ENCODE results near the gene SLC13A2.
"Not testable (repeated sequence)": the region's sequence is repeated elsewhere in the genome, so short reads cannot be mapped to it uniquely, and the experiment has no call there.

The SLC13A2 gene

DNA sequence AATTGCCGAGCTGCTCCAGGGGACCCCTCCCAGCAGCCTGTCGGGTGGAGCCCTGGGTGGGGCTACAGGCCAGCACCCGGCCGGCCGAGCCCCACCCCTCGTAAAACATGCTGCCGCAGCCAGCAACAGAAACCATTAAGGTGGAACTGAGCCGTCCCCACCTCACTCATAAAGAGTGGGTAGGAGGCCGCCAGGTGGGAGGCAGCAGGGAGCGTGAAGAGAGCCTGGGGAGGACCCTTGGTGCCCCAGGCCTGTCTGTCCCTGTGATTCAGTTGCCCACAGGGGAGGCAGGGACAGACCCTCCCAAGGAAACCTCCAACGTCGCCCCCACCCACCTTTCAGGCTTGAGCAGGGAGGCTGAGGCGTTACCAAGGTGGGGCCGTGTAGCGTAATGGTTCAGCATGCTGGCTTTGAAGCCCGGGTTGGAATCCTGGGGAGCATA, 41.1 kb downstream of the SLC13A2 start:
- no peak for DNase-seq (ENCODE audit: low spot score)

DNA sequence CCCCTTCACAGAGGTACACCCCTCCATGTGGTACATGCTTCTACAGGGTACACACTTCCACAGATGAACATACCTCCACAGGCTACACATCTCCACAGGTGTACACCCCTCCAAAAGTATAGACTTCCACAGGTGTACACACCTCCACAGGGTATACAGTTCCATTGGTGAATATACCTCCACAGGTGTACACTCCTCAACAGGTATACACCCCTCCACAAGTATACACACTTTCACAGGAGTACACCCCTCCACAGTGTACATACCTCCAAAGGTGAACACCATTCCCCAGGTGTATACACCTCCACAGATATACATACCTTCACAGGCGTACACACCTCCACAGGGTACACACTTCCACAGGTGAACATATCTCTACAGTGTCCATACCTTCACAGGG, 42.1 kb downstream of the SLC13A2 start:
- DNase-seq (ENCODE audit: low spot score) = no peak

DNA sequence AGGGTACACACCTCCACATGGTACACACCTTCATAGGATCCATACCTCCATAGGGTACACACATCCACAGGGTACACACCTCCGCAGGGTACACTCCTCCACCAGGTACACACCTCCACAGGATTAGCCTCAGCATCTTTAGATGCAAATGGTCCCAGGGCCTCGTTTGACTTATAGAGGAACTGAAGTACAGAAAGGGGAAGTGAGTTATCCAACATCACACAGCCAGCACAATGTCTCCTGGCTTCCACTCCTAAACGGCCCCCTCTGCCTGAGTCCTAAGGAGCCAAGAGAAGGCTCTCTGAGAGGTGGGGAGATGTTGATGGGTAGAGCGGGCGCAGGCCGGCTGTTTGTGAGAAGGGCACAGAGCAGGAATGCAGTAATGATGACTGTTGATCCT, 44.7 kb downstream of the SLC13A2 start:
- no peak for DNase-seq (ENCODE audit: low spot score)

DNA sequence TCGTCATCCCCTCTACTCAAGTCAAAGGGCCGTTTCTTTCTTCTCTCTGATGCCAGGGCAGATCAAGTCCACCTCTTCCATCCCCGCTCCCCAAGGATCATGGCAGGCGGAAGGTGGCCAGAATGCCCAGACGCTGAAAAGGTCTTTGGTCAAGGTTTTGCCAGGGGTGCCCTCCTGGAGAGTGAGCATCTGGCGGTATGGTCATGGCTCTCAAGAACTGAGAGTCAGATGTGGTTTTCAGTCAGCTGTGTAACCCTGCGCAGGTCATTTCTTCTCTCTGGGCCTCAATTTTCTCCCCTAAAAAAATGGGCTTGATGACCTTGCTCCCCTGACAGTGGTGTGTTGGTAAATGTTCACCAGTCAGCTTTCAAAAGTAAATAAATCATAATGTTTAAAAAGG, 45.1 kb downstream of the SLC13A2 start:
- no peak for DNase-seq (ENCODE audit: low spot score)

DNA sequence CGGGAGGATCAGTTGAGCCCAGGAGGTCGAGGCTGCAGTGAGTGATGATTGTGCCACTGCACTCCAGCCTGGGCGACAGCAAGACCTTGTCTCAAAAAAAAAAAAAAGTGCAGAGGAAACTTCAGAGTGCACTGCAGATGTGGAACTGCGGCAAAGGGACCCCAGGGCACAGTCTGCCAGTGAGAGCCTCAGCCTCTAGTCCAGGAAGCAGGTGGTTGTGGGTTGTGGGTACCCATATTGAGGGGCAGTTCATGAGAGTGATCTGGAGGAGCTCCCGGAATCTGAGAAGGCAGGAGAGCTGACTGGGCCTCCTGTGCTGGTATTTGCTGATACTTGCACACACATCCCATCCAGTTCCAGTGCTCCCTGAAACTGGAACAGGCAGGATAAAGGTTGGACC, 45.8 kb downstream of the SLC13A2 start:
- no peak for DNase-seq (ENCODE audit: low spot score)

DNA sequence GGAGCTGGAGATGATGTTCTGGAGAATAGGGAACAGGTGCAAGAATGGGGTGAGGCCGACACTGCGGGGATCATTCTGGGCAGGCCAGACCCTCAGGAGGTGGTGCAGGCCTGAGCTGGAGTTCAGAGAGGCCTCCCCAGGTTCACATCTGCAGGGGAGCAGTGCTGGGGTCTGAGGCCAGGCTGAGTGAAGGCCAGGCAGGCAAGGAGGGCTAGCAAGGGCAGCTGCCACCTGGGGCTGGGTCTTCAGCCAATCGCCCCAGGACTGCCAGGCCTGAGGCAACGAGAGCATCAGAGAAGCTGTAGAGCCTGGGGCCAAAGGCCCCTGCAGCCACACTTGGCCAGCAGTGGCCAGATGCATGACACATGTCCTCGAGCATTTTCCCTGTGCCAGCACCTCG, 47.2 kb downstream of the SLC13A2 start:
- DNase-seq (ENCODE audit: low spot score) = no peak

DNA sequence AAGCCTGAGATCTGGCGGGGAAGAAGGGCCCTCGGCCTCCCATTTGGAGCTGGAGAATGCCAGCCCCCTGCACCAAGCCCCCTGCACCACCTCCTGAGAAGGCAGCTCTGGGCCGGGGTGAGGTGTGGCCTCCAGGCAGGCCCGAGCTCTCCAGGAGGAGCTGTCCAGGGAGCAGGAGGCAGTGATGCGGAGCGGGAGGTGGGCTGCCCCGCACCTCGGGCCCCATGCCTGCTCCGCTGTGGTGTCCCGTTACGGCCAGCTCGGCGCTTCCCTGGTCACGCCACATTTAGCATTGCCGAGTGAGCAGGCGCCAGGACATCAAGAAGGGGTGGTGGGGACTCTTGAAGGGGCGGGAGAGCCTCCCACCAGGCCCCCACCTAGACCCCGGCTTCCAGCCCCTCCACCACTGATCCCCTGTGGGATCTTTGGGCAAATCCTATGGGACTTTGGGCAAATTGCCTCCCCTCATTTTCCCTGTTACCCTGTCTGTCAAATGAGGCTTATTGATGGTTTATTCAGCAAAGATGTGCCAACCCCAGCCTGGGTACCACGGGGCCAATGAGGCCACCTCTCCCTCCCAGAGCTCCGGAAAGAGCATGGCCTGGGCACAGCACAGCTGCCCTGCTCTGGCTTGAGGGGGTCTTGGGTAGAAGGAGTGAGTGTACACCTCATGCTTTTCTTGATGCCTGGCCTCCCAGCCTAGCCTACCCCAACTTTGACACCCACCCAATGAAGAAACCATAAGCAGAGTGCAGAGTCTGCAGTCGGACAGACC, 48.1 kb downstream of the SLC13A2 start:
- DNase-seq (ENCODE audit: low spot score) = no peak

DNA sequence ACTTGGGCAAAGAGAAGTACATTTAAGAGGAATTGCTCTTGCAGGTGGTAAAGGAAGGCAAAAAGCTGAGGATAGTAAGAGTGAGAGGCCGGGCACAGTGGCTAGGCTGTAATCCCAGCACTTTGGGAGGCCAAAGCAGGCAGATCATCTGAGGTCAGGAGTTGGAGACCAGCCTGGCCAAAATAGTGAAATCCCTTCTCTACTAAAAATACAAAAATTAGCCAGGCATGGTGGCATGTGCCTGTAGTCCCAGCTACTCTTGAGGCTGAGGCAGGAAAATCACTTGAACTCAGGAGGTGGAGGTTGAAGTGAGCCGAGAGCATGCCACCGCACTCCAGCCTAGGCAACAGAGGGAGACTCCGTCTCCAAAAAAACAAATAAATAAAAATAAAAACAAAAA, 48.8 kb downstream of the SLC13A2 start:
- not testable (repeated sequence) for DNase-seq (ENCODE audit: low spot score)

DNA sequence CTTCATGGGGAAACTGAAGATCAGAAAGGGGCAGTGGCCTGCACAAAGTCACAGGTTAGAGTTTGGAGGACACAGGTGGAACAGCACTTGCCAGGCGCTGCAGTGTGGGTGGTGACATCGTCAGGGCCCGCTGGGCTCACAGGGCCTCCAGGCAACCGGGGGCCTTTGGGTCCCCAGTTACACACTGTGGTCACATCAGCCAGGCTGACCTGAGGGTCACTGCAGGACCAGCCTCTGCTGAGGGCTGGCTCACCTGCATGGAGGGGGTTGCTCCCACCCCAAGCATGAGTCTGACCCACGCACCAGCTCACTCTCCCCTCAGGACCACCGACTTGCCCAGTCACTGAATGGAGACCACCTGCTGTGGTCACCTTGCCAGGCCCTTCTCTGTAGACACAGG, 49.7 kb downstream of the SLC13A2 start:
- no peak for DNase-seq (ENCODE audit: low spot score)

DNA sequence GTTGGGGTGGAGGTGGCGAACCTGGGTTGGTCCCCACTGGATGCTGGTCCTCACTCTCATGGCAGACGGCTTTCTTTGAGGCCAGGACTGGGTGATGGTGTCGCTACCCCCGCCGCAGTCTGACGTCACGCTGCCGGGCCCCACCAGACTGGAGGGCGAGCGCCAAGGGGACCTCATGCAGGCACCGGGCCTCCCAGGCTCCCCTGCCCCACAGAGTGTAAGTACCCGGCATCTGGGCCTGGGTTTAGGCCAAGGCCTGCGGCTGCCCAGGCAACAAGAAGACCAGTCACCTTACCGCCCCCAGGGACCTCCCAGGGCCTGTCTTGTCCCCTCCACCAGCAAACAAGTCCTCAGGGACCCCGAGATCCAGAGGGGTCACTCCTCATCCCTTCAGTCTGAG, 50.4 kb downstream of the SLC13A2 start:
- DNase-seq (ENCODE audit: low spot score) = no peak

DNA sequence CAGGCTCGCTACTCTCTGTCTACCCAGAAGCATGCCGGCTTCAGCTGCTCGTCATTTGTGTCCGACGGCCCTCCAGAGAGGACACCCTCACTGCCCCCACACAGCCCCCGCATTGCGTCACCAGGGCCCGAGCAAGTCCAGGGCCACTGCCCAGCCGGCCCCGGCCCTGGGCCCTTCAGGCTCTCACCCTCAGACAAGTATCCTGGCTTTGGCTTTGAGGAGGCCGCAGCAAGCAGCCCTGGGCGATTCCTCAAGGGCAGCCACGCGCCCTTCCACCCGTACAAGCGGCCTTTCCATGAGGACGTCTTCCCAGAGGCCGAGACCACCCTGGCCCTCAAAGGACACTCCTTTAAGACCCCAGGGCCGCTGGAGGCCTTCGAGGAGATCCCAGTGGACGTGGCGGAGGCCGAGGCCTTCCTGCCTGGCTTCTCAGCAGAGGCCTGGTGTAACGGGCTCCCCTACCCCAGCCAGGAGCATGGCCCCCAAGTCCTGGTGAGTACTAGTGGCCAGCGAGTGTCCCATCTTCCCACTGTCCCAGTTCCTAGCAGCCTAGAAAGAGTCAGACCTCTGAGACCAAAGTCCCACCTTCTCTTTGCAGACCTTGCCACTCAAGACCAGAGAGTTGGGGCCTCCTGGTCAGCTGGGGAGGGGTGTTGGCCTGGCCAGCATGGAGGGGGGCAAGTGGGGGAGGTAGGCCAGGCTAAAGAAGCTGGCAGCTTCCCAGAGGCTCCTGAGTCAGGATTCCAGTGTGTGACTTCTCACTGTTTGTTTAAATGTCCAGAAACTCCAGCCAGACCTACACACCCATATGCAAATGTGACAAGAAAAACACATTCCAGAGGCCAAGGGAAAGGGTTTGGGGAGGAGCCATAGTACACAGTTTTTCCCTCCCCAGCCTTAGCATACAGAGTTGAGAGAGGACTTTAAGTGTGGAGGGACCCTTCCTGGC, 51.3 kb downstream of the SLC13A2 start:
- peak; percentile 93 for DNase-seq (ENCODE audit: low spot score)

DNA sequence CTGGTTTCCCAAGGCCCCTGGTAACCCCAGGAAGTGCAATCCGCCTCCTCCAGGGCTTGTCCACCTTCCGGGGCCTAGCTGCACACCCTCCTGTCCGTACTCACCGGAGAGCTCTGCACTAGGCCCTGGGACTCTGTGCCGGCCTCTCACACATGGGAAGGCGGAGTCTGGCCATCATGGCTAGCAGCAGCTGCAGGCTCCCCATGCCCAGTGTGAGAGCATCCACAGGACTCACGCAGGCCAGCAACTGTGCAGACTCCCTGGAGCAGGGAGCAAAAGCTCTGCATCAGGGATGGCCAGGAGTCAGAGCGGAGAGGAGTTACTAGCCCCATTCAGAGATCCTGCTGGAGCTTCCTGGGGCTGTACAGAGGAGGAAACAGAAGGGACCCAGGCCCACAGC, 52.9 kb downstream of the SLC13A2 start:
- no peak for DNase-seq (ENCODE audit: low spot score)

DNA sequence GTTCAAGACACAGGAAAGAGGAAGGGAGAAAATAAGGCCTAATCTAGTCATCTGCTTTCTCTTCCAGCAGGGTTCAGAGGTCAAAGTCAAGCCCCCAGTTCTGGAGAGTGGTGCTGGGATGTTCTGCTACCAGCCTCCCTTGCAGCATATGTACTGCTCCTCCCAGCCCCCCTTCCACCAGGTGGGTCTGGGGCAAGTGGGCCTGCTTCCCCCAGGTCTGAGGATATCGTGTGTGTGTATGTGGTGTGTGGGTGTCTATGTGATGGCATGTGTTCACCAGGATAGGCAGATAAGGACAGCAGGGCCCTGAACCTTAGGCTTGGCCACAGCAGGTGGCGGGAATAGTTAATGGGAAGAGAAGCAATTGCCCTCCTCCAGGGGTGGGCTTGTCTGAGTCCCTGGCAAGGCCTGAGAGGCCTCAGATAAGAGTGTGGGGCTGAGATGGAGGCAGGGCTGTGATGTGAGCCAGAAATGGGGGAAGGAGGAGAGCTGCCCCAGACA, 53.8 kb downstream of the SLC13A2 start:
- no peak for DNase-seq (ENCODE audit: low spot score)

DNA sequence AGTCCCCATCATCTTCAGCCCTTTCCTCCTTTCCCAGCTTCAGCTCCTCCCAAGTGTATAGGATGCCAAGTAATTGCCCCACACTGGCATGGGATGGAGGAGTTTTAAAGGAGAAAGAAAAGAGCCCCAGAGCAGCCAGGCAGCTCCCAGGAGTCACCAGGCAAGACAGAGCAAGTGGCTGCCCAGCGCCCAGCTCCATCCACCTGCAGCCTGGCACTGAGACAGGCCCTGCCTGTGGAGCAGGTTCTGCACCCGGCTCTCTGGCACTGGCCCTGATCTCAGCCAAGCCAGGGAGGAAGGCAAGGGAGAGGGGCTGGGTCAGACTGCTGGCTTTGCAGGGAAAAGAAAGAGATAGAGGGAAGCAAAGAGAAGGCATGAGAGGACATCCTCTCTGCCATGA, 54.4 kb downstream of the SLC13A2 start:
- DNase-seq (ENCODE audit: low spot score) = no peak

DNA sequence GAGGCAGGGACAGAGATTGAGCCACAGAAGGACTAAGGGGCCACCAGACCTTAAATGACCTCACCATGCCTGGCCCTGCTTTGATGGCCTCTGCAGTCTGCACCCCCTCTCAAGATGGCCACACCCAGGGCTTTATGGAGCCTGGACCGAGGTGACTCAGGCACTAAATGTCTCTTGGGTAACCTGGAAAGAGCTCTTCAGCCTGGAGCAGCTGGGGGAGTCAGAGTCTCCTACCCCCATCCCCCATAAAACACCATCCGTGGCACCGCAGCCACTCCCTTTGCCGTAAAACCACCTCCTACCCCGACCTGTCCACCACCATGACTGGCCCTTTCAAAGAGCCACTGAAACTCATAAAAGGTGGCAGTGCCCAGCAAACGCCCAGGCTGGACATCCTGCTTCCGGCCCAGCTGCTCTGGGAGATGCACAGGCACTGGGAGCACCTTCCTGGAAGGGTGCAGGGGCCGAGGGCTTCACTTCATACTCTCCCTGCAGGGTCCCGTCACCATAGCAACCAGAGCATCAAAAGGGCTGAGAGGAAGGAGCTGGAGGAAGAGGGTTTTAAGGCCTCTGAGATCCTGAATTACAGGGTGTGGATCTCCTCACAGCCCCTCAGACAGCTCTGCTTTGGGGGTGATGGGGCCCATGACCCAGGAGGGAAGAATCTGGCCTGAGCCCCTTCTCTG, 55.0 kb downstream of the SLC13A2 start:
- DNase-seq (ENCODE audit: low spot score) = peak; percentile 45

DNA sequence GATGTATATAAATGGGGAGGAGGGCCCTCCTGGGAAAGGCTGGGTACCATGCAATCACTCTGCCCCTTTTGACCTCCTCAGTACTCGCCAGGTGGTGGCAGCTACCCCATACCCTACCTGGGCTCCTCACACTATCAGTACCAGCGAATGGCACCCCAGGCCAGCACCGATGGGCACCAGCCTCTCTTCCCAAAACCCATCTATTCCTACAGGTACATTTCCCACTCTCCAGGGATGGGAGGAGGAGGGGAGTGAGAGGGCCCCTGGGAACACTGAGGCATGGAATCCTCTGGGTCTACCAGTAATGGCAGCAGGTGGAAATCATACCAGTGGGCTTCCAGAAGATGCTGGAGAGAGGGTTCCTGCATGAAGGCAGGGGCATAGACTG, 55.6 kb downstream of the SLC13A2 start:
- DNase-seq (ENCODE audit: low spot score) = no peak

DNA sequence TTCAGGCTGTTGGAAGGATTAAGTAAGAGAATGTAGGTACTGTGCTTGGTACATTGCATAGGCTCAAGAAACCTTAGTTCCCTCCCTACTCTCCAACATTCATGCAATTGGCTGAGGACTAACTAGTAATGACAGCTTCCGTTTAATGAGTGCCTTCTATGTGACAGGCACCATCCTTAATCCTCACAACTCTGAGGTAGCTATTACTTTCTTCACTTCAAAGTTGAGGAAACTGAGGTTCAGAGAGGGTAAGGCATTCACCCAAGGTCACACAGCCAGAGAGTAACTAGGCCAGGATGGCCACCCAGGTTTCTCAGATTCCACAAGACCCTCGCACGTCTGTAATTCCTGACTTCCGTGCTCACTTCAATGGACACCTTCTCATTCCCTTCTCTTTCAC, 56.8 kb downstream of the SLC13A2 start:
- DNase-seq (ENCODE audit: low spot score) = no peak

DNA sequence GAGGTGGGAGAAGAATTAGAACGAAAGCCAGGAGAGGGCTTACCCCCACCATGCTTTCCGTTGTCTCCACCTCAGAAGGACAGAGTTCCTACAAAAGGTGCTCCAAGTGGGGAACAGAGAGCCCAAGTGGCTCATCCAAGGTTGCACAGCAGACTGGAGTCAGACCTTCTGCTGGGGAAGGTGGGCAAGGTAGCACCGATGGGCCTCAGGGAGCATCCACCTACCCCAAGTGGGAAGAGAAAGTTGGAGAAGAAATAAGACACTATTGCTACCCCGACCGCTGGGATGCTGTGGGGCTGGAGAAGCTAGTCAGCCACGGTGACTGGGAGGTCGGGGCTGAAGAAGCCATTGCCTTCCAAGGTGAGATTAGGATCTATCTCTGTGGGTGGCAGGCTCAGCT, 57.5 kb downstream of the SLC13A2 start:
- DNase-seq (ENCODE audit: low spot score) = no peak

DNA sequence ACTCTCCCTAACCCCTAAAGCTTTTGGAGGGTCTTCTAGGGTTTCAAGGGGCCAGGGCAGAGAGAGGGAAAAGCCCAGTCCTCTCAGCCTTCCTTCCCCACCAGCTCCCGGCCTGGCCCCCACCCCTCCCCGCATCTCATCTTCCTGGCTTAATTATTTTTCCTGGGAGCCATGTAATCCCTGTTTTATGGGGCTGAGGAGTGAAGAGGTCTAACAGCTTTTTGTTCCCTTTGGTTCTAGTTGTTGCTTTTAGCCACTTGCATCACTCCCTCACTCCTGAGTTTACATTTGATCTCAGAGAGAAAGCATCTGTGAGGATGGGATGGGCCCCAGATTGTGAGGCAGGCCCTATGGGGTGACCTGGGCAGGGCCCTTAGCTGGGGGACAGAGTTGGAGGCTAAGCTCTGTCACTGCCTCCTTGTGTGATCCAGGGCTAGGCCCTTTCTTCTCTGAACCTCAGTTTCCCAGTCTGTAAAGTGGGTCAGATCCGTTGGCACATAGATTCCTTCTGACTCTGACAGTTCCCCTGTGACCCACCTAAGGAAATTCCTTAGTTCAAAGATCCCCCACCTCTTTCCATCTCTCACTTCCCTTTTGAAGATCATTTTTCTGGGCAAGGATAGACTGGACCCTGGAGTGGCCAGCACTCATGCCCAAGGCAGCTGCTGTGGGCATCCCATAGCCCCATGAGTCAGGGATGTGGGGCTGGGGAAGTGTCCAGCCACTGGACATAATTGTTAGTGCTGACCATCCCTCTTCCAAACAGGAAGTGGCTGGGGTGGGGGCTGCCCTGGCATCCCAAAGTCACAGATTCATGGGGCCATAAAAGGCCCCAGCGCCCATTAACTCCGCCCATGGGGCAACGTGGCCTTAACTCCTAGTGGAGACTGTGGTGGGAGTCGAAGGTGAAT, 58.9 kb downstream of the SLC13A2 start:
- no peak for DNase-seq (ENCODE audit: low spot score)

DNA sequence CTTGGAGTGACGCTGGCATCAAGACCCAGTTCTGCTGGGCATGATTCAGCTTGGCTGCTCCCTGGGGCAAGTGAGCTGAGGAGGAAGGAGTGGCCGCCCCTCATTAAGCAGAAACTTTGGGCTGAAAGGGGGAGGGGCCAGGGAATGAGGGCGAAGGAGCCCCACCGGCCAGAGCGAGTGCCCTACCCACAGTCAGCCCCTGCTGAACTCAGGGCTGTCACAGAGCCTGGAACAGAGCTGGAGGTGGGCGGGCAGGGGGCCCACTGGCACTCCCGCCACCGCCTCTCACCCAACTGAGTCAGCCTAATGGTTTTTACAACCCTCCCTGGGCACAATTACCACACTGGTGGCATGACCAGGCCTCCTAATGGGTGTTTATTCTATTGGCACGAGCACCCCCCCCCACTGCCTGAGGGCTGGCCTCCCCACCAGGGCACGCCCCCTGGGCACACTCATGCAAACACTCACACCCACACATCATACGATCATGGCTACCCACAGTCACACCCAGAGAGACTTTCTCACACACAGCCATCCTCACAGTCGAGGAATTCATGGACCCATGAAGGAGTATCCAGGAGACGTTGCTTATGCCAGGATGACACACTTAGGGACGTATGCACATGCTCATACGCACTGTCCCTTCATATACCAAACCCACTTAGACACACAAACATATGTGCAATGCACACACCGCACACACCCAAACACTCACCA, 59.8 kb downstream of the SLC13A2 start:
- DNase-seq (ENCODE audit: low spot score) = no peak
